CD4-positive, alpha-beta T cell treated with Interleukin-4 for 1 hour (primary cell): ENCODE measurements around the gene GATA5.

ENCODE experiments used
- DNase-seq, 2 donors: peaks; one replicate each; pipeline ENCODE4 v3.0.0-alpha.2; 2020 to 2022

GATA5 gene

DNA sequence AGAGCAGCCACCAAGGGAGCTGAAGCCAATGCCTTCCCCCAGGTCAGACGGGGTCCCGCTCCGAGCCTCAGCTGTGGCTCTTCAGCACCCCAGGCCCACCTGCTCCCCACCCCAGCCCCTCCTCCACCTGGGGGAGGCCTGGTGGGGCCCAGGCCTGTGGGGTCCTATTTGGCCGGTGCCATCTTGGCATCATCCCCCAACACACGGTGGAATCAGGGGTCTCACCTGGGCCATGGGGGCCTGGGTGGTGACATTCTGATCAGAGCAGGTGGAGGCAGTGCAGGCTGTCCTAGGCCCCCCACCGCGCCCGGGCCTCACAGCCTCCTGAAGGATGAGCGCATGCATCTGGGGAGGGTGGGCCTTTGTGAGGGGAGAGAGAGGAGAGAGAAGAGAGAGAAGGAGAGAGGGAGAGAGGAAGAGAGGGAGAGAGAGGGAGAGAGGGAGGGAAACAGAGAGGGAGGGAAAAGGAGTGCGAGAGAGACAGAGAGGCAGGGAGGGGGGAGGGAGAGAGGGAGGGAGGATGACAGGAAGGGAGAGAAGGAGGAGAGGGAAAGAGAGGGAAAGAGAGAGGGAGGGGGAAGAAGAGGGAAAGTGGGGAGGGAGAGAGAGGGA lies 24.5 kb downstream of the GATA5 start:
- DNase-seq, result no peak

GRCh38 chr20:62449951-62450691 lies 25.7 kb downstream of the GATA5 start:
- no peak for DNase-seq

DNA sequence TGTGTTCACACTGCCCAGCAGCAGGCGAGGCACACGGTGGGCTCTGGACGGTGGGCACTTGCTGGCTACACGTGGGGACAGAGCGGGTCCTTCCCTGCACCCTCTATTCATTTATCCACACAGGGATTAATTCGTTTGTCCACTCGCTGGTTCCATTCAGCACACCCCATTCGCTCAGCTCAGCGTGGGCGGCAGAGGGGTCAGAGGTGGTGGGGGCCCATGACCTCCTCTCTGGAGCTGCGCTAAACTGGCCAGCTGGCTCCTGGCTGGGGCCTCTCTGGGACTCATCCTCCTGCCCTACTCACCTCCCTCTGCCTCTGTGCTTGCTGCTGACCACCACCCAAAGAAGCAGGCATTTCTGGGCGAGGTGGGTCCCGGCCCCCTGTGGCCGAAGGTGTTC lies 27.0 kb downstream of the GATA5 start:
- DNase-seq, result no peak

DNA sequence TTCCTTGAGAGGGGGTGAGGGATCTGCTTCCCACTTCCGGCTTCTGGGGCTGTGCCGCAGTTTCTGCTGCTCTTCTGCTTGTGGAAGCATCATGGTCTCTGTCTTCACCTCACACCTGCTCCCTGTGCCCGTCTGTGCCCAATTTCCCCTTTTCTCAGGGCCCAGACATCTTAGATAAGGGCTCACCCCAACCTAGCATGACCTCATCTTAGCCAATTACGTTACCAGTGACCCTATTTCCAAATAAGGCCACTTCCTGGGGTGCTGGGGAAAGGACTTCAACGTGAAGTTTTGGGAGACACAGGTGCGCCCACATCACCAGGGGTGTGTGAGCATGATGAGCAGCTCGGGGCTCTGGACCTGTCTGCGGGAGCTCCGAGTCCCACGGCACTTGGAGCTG lies 27.8 kb downstream of the GATA5 start:
- no peak for DNase-seq

DNA sequence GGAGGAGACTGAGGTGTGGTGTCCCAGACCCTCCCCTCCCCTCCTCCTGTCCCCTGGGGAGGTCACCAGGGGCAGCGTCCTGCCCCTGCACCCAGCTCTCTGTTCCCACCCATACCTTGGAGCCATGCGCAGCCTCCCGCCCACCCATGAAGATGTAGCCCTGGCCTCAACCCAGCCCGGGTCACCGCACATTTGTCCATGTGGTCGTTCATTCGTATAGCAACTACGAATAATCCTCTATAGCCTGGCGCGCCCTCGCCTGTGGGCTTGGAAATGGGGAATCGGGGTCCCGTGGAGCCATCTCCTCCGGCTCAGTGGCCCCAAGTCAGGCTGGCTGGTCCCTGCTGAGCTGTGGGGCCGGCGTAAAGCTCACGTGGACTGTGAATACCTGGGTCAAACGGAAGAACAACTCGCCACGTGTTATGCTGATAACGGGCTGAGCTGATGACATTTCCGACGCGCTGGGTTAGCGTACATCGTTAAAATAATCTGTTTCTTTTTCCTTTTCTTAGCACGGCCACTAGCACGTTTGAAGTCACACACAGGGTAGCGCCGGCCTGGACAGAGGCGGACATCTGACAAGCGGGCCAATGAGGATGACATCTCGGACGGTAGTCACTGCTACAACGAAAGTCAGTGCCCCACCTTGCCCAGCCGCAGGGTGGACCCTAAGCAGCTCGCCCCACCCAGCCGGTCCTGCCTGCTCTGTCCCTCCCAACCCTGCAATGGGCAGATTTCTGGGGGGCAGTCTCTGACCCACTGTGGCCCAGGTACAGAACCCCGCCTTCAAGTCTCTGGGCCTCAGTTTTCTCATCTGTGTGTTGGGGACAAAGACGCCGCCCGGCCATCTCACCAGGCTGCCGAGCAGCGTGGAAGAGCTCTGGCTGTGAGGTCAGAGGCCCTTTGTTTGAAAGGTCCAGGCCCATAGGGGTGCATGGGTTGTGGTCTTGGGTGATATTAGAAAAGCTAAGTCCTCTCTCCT lies 28.6 kb downstream of the GATA5 start:
- no peak for DNase-seq

DNA sequence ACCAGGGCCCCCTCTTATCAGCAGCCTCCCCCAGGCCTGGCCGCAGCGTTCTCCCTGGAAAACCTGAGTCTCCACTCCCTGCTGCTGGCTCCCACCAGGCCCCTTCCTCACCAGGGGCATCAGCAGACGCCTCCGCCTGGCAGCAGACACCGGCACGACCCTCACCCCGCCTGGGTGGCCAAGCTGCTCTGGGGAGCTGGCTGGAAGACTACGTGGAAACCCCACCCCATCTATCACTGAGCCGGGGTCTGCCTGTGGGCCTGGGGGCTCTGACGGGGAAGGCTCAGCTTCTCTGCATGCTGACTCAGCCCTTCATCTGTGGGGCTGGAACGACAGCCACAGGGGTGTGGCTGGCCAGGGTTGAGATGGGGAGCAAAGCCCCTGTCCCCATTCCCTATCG lies 29.3 kb downstream of the GATA5 start:
- no peak for DNase-seq

DNA sequence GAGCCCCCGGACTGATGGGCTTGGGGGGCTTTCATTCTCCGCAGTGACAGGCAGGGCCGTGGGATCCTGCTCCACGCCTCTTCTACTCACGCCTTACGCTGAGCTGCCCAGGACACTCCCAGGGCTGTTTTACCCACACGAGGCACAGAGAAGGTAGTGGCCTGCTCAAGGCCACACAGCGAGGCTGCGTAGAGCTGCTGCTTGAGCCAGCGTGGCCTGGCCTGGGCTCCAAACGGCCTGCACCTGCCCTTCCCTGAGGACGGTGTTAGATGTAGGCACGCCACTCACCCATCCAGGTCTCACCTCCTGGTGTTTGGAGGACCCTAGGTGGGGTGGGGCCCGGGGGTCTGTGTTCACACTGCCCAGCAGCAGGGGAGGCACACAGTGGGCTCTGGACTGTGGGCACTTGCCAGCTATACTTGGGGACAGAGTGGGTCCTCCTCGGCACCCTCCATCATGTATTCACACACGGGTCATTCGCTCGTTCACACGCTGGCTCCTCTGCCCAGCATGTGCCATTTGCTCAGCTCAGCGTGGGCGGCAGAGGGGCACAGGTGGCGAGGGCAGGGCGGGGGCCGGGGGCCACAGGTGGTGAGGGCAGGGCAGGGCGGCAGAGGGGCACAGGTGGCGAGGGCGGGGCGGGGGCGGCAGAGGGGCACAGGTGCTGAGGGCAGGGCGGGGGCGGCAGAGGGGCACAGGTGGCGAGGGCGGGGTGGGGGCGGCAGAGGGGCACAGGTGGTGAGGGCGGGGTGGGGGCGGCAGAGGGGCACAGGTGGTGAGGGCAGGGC lies 30.0 kb downstream of the GATA5 start:
- no peak for DNase-seq

- DNase-seq, result no peak
These were observed 31.5 kb downstream of the GATA5 start for GRCh38 chr20:62444286-62444685.

- no peak for DNase-seq
These were observed 33.7 kb downstream of the GATA5 start for GRCh38 chr20:62441987-62442539.

- DNase-seq, result no peak
These were observed 36.6 kb downstream of the GATA5 start for GRCh38 chr20:62439218-62439617.

DNA sequence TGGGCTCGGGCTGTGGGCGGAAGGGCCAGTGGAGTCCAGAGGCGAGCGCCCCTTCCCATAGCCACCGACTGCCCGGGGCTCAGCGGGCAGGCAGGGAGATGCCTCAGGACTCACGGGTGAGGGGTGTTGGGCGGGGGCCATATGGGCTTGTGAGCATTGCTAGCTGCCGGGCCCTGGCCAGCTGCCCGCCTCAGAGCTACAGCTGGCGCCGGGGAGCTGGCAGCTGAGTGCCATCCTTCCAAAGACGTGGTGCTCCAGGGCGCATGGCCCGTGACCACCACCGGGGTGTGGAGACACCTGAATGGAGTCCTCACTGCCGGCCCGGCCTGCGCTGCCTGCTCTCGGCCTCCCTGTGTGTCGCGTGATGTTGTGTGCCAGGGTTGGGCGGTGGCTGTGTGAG lies 37.9 kb downstream of the GATA5 start:
- no peak for DNase-seq

GRCh38 chr20:62437496-62437895 lies 38.3 kb downstream of the GATA5 start:
- DNase-seq, result no peak

DNA sequence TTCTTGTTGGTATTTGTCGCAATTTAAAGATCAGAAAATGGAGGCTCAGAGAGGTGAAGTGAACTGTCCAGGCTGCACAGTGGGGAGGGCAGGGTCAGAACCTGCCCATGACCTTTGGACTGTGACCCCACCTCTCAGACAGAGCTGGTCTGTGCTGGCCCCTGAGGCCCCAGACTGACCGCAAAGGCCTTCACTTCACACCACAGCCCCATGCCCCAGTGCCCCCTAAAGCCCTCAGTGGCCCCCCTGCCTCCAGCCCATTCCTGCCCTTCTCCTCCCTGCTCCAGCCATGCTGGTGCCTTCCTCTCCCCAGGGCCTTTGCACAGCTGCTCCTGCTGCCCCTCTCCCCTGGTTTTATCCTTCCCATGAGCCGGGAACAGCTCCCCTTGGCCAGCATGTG lies 39.1 kb downstream of the GATA5 start:
- no peak for DNase-seq

DNA sequence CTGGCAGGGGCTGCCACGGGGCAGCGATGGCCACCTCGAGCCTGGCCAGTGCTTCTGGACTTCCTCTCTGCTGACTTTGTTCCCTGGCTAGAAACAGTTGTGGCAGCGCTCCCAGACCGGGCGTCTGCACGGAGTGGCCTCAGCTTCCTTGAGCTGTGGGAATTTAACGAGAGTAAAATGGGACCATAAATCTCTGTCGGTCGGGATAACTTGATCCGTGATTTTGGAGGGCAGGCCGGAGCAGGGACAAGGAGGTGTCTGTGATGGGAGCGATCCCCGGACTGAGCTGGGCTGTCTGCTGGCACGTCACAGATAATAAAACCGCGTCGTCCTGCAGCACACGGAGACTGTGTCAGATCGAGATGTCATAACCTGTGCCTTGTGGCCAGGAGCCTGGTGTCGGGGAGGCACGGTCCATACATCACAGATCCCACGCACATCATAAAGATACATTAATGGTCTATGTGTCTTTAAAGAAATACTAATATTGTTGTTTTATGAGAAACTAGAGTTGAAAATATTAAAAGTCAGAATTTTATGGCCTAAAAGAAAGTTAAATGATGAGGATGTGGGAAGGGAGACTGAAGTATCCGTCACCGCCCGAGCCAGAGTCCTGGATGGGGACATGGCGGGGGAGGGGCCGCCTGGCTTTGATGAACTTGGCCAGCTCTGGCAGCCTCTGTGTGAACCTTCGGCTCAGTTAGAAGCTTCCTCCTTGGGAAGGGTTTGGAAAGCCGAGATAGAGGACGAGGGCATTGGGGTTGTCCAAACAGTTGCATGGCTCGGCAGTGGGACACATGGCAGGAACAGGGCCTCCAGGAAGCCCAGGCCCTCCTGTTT lies 41.9 kb downstream of the GATA5 start:
- no peak for DNase-seq

DNA sequence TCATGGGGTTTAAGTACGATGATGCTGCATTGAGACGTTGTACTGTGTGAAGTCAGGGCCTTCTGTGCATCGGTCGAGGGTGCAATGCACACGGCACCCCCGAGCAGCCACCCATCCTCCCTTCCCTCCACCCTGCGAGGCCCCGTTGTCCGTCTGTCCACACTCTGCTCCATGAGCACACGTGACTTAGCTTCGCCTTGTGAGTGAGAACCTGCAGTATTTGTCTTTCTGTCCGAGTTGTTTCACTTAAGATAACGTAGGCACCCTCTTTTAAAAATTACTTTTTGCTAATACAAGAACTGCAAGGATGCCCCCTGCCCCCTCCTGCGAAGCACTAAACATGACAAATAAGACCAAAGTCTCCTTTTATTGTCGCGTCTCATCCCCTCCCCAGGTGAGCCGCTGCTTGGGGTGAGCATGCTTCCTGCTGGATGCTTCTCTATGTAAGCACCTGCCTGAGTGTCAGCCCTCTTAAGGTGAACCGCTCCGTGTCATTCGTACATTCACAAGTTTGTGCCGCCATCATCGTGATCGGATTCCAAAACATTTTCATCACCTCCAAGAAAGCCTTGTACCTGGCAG lies 44.8 kb downstream of the GATA5 start:
- DNase-seq, result no peak

- DNase-seq, result no peak
These were observed 45.4 kb downstream of the GATA5 start for GRCh38 chr20:62430311-62430853.

DNA sequence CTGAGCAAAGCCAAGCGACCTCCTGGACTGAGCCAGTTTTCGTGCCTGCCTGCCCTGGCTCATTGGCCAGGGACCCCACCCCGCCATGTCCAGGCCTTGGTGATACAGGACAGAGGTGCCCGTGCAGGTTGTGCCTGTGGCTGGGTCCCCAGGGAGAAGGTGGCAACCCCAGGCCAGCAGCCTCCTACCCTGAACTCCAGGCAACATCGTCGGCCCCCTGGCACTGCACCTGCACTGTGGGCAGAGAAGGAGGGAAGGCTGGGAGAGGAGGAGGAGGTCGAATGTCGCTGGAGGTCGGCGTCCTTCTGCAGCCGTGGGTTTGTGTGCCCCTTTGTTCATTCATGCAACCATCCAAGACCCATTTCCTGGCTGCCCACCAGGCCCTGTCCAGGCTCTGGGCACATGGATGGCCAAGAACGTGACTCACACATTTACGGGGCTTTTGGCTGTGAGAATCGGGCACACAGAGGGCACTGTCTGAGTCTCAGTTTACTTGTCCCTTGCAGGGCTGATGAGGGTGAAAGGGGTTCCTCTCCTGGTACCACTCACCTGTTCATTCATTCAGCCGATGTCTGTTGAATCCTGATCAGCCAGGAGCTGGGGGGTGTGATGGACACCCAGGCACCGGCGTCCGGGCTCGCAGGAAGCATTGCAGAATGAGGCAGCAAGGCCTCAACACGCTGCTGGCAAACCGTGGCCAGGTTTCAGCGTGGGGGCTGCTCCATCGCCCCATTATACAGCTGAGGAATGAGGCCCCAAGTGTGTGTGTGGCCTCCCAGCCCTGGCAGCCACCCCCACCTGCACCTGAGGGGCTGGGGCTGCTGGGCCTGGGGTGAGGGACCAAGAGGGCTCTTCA lies 46.1 kb downstream of the GATA5 start:
- no peak for DNase-seq

DNA sequence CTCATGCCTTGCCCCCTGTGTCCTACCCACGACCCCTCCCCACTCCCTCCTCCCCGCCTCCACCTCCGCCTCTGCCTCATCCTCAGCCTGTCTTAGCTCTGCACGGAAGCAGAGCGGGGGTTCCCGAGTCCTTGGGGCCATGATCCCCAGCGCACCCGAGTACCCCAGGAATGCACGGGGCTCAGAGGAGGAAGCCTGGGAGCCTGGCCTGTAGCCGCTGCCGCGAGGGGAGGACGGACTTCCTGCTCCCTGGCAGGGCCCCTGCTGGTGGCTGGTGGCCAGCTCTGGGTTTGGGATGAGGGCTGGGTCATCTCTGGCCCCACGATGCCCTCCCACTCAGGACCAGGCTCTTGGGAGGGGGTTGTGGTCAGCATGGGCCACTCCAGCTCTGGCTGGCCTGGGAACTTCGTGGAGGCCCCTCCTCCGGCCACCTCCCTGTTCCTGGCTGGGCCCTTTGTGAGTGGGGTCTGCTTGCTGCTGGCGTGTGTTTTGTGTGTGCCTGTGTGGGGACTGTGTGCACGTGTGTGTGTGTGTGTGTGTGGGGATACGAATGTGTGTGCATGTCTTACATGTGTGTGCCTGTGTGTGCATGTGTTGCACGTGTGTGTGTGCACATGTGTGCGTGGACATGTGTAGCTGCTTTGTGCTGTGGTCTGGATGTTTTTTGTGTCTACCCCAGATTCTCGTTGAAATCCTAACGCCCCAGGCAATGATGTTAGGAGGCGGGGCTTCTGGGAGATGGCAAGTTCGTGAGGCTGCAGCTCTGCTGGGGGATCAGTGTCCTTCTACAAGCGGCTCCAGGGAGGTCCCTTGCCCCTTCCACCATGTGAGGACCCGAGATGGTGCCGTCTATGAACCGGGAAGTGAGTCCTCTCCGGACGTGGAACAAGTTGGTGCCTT lies 47.1 kb downstream of the GATA5 start:
- no peak for DNase-seq

GRCh38 chr20:62428002-62428372 lies 47.8 kb downstream of the GATA5 start:
- no peak for DNase-seq
